GM12801 (cell line): ENCODE data around the gene PTPRM.

Experiments
- CTCF ChIP-seq: IDR thresholded peaks from one replicate; pipeline ENCODE4 v1.5.1; 2011; ENCODE audit warnings: control low read depth; ENCODE audit not compliant: insufficient read length; ENCODE audit errors: extremely low read depth

Gene PTPRM

GRCh38 chr18:8065284-8065683, 498.2 kb downstream of the PTPRM start:
- TF ChIP-seq CTCF, result no peak

GRCh38 chr18:8065773-8066172, 498.7 kb downstream of the PTPRM start:
- TF ChIP-seq CTCF, result no peak

- no peak for TF ChIP-seq CTCF
Observed at GRCh38 chr18:8069708-8070107, 502.6 kb downstream of the PTPRM start.

GRCh38 chr18:8073167-8073566, 506.1 kb downstream of the PTPRM start:
- no peak for TF ChIP-seq CTCF

- no peak for TF ChIP-seq CTCF
Observed at GRCh38 chr18:8080092-8080491, 513.0 kb downstream of the PTPRM start.

GRCh38 chr18:8081267-8081666, 514.2 kb downstream of the PTPRM start:
- no peak for TF ChIP-seq CTCF

DNA sequence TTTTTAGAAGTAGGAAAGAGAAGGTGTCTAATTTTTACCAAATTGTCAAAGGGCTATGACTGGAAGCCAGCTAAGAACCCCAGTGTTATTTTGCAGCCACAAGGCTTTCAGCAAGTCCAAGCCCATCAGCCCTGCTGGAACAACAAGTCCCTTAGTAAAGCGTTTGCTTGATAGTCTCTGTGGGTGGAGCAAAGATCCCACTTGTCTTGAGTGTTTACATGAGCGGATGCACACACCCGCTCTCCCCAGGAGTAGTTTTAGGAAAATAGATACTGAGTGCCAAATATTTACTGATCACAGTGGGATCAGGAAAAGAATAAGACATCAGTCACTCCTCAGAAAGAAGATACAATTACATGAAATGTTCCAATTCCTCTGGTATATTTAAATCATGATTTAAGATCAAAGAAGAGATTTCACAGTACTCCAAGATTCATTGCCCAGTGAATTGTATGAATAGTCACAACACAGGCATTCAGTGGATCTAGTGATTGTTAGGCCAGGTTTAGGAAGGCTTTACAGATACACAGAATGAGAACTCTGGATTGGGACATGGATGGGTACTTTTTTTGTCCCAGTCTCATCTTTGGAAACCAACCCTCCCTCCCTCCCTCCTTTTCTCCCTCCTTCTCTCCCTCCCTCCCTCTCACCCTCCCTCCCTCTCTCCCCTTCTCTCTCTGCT, 514.9 kb downstream of the PTPRM start:
- TF ChIP-seq CTCF, result no peak
